Psoas muscle (tissue), 8 donors: ENCODE measurements around the gene CDH11. TPM values are rescaled to one million over a fixed set of nuclear protein-coding genes. Genes with fewer than 3 reads are reported as not detected.

Experiments used
- ATAC-seq, 4 donors: fragments of 200-7000 bp; cut with Tn5 transposase; one replicate each; pipeline ENCODE4 v1.9.1; 2020; ENCODE audit warnings: moderate library complexity in 3 of 4, mild to moderate bottlenecking in 2 of 4
- DNase-seq, 2 donors: peaks; one replicate each; pipeline ENCODE4 v3.0.0-alpha.2; 2020
- H3K27ac ChIP-seq: fragments of 200-600 bp; one replicate; pipeline ENCODE4 v1.8.0; 2022
- H3K27me3 ChIP-seq, 3 donors: fragments of 200-600 bp in 1 of 3; one replicate each; pipeline versions ENCODE4 v1.6.1 to v1.8.0; 2013 to 2022; ENCODE audit warnings: low read length in 2 of 3, mild to moderate bottlenecking in 2 of 3, moderate library complexity in 1 of 3; ENCODE audit not compliant: insufficient read depth in 3 of 3
- H3K36me3 ChIP-seq, 2 donors: fragments of 200-600 bp in 1 of 2; one replicate each; pipeline versions ENCODE4 v1.6.1 to v1.8.0; 2013 to 2022; ENCODE audit warnings: low read depth in 1 of 2, mild to moderate bottlenecking in 1 of 2, moderate library complexity in 1 of 2; ENCODE audit not compliant: insufficient read depth in 1 of 2
- H3K4me1 ChIP-seq: fragments of 200-600 bp; one replicate; pipeline ENCODE4 v1.8.0; 2022
- H3K4me3 ChIP-seq: fragments of 200-600 bp; one replicate; pipeline ENCODE4 v1.8.0; 2022; ENCODE audit warnings: mild to moderate bottlenecking
- H3K9me3 ChIP-seq: fragments of 200-600 bp; one replicate; pipeline ENCODE4 v1.8.0; 2022
- WGBS, 3 donors: extraction: QIAGEN DNeasy Blood & Tissue Kit; methylation state at CpG; one replicate each; pipeline versions ENCODE4 v1.1.6 to v1.1.7; 2013; 5-methylcytosine and 5-hydroxymethylcytosine counted together
- intact Hi-C, 2 donors: fragments of 100-400 bp; cut with DNase I; formaldehyde crosslinking; loops; one replicate each; pipeline versions ENCODE4 v1.11.0 to v1.14.2; 2022
- polyA plus RNA-seq, 3 donors: library from polyadenylated mRNA; stranded (reverse); fragments of 200-250 nt; gene quantifications; one replicate each; pipeline ENCODE4 v1.2.3, GENCODE V29; 2013
- total RNA-seq, 4 donors: library from RNA; stranded (reverse); fragmentation: NEBNext Ultra II Directional in 2 of 4; extraction: Animal tissue kit (Norgen Biotek cat#: 25700) in 2 of 4; gene quantifications; one replicate each; pipeline versions ENCODE4 v1.2.1 to v1.2.4, GENCODE V29; 2021 to 2023
- TF ChIP-seq, protein P1 (sequence below): fragments of 200-600 bp; IDR thresholded peaks from one replicate; pipeline ENCODE4 v1.8.0; 2022; ENCODE audit warnings: antibody characterized with exemption
- donor health status: healthy with polysubstance abuse.
- donor health status: DM: no; HTN: no; CAD: no; lungs with moderate emphysema.
- donor health status: Bipolar disorder and iron deficiency.
- donor health status: healthy.
- donor health status: DM: yes; HTN: yes; CAD: no.
- donor health status: DM: no; HTN: no; CAD: no.
- donor health status: DM: no; HTN: no; CAD: no.
- donor health status: DM: yes; HTN: yes; CAD: no.

CDH11 gene
- total and polyA plus RNA-seq, 7 donors: 0.33 to 16.8 (median 3.2) TPM

DNA sequence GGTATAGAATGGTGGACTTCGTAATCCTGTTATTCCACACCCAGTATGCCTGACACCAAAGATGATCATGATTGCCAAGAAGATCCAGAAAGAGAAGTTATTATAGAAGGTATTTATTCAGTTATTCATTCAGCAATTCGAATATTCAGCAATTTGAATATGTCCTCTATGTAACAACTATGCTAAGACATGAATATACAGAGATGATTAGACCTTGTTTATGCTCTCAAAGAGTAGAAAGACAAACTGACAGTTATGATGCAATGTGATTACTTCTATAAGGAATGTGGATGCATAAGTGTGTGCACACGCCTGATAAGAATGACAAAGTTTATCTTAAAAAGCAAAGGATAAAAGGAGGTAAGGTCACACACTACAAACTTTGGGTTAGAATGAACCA is 218.1 kb downstream of the CDH11 start:
- WGBS, 3 donors: 77 to 82% (median 81%) methylated on average over 3 of the region's 3 CpGs
- H3K9me3 ChIP-seq: no peaks in the 10 kb centered on the region
- no peak for ATAC-seq

DNA sequence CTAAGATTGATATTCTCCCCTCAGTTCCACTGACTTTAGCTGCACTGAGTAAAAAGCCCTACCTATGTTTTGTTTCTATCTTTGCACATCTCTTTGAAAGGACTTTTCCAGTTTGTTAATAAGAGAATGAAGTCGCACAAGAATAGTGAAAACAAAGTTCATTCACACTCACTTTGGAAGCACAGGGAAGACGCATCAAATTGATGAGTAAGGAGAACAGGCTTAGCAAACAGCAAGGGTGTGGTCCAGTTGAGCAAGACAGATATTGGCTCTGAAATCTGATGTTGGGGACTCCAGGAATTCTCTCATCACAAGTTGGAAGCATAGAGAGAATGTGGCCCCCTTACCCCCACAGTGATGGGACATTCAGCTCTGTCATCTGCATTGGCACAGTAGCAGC is 221.3 kb downstream of the CDH11 start:
- intact Hi-C loops: no loop called here
- Histone ChIP-seq H3K4me1 (peaks cover 7% of the 10 kb centered on the region), H3K36me3 (no peaks in the 10 kb centered on the region), H3K27ac (no peak overlapping the region), H3K9me3 (no peaks in the 10 kb centered on the region), H3K4me3 (no peak overlapping the region), H3K27me3 (no peaks in the 10 kb centered on the region)
- ATAC-seq (peak in 1 of 4 donors; percentile 15), DNase-seq (no peak)
- TF ChIP-seq, protein P1, sequence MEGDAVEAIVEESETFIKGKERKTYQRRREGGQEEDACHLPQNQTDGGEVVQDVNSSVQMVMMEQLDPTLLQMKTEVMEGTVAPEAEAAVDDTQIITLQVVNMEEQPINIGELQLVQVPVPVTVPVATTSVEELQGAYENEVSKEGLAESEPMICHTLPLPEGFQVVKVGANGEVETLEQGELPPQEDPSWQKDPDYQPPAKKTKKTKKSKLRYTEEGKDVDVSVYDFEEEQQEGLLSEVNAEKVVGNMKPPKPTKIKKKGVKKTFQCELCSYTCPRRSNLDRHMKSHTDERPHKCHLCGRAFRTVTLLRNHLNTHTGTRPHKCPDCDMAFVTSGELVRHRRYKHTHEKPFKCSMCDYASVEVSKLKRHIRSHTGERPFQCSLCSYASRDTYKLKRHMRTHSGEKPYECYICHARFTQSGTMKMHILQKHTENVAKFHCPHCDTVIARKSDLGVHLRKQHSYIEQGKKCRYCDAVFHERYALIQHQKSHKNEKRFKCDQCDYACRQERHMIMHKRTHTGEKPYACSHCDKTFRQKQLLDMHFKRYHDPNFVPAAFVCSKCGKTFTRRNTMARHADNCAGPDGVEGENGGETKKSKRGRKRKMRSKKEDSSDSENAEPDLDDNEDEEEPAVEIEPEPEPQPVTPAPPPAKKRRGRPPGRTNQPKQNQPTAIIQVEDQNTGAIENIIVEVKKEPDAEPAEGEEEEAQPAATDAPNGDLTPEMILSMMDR: no peak
- 85 to 91% (median 86%) methylated on average over 2 of the region's 2 CpGs for WGBS, 3 donors

More for the DNA sequence above, 218.1 kb downstream of the CDH11 start:
- no peak for DNase-seq
- intact Hi-C loops: no loop called here
- H3K27me3 ChIP-seq: no peaks in the 10 kb centered on the region
- H3K4me3 ChIP-seq: no peak overlapping the region
- TF ChIP-seq, protein P1: no peak
- no peak overlapping the region for H3K27ac ChIP-seq
- H3K4me1 ChIP-seq: peaks cover under 1% of the 10 kb centered on the region
- H3K36me3 ChIP-seq: no peaks in the 10 kb centered on the region

DNA sequence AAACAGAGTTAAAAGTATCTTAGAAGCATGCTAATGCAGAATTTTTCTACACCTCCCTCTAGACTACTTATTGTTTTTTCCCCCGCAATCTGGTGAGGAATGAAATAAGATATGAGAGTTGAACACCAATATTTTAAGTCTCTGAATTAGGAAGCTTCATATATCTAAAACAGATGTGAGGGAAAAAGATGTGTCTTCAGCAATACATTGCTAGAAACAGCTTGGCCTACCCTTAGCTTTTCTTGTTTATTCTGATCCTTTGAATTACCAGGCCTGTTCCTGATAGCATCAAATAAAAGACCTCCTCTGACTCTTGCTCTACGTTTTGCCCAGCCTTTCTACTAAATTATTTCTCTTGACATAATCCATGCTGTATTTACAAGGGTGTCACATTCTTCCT is 221.8 kb downstream of the CDH11 start:
- ATAC-seq: no peak
- Histone ChIP-seq H3K27me3 (no peaks in the 10 kb centered on the region), H3K27ac (no peak overlapping the region), H3K36me3 (no peaks in the 10 kb centered on the region), H3K9me3 (no peaks in the 10 kb centered on the region), H3K4me1 (peaks cover 7% of the 10 kb centered on the region), H3K4me3 (no peak overlapping the region)
- TF ChIP-seq, protein P1: no peak
- 47 to 56% (median 48%) methylated on average over 2 of the region's 2 CpGs for WGBS, 3 donors
- intact Hi-C loops: no loop called here
- no peak for DNase-seq

DNA sequence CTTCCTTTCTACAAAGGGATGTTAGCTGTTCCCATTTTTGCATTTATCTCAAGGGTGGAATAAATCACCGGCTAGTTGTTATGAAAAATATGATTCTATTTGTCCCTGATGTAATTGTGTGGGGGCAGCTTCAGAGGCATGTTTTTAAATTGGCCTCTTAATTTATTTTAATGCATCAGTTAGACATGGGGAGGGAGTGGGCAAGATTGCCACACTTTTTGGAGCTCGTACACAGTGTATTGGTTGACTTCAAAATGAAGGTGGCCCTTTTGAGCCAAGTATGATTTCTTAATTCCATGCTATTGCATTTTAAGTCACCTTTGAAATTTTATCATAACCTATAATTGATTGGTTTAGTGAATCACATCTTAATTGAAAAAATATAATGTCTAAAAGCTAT is 223.7 kb downstream of the CDH11 start:
- no peaks in the 10 kb centered on the region for H3K27me3 ChIP-seq
- intact Hi-C loops: no loop called here
- TF ChIP-seq, protein P1: no peak
- no peaks in the 10 kb centered on the region for H3K36me3 ChIP-seq
- H3K9me3 ChIP-seq: no peaks in the 10 kb centered on the region
- ATAC-seq (peak in 1 of 4 donors; percentile 41), DNase-seq (no peak)
- peaks cover 7% of the 10 kb centered on the region for H3K4me1 ChIP-seq
- H3K27ac ChIP-seq: no peak overlapping the region
- H3K4me3 ChIP-seq: no peak overlapping the region
- 54 to 77% (median 58%) methylated on average over 2 of the region's 2 CpGs for WGBS, 3 donors
